Measurements from ENCODE around the gene TREH.

DNA sequence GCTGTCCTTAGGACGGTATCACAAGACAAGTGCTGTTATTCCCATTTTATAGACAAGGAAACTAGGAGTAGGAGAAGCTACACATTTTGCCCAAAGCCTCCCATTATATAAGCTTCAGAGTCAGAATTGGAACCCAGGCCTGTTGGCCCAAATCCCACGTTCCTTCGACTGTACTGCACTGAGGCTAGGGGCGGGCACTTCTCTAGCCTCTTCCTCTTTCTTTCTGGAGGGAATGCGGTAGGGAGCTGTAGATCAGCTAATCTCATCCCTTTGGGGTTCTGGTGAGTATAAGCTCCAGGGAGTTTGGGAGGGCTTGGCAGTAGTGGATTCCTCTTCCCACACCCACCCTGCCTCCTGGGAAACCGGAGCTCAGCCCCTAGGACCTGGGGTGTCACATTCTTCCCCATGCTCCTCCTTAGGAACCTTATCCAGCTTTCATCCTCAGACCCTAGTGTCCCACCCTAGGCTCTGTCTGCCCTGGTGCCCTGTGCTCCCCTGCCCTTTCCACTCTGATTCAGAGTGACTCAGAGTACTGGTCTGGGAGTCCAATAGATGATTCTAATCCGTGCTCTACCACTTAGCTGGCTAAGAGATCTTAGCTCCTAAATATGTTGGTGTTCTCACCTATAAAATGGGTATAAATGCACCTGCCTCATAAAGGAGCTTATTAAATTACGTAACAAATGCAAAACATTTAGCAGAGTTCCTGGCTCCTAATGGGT lies 42.7 kb downstream of the TREH start:
- TF ChIP-seq, protein P1, sequence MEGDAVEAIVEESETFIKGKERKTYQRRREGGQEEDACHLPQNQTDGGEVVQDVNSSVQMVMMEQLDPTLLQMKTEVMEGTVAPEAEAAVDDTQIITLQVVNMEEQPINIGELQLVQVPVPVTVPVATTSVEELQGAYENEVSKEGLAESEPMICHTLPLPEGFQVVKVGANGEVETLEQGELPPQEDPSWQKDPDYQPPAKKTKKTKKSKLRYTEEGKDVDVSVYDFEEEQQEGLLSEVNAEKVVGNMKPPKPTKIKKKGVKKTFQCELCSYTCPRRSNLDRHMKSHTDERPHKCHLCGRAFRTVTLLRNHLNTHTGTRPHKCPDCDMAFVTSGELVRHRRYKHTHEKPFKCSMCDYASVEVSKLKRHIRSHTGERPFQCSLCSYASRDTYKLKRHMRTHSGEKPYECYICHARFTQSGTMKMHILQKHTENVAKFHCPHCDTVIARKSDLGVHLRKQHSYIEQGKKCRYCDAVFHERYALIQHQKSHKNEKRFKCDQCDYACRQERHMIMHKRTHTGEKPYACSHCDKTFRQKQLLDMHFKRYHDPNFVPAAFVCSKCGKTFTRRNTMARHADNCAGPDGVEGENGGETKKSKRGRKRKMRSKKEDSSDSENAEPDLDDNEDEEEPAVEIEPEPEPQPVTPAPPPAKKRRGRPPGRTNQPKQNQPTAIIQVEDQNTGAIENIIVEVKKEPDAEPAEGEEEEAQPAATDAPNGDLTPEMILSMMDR (IDR thresholded peaks at IDR 0.05; ENCODE audit: poor library complexity, severe bottlenecking): no peak
- TF ChIP-seq POLR2AphosphoS5 (IDR thresholded peaks at IDR 0.05) (no peak), EP300 (conservative IDR thresholded peaks at IDR 0.05; ENCODE audit: poor library complexity, severe bottlenecking) (no peak)
